Neural cell (in vitro differentiated cells): ENCODE measurements around the gene PDIA3. TPM values are rescaled to one million over a fixed set of nuclear protein-coding genes. Genes with fewer than 3 reads are reported as not detected.
A peak's percentile ranks its signal among the peaks of the same experiment; 100 is the strongest.

Source experiments
- H2AFZ ChIP-seq: fragments of 200-600, 300-800 bp; sonication (generic), shearing (Covaris generic); 2 replicates; pipeline ENCODE4 v1.6.0; 2014; ENCODE audit warnings: low read depth, mild to moderate bottlenecking, antibody characterized with exemption, low read length, moderate library complexity
- H3F3A ChIP-seq: fragments of 200-600 bp; shearing (Covaris generic); 2 replicates; pipeline ENCODE4 v1.6.1; 2016; ENCODE audit warnings: mild to moderate bottlenecking, moderate library complexity, mixed read lengths, antibody characterized with exemption, low read length; ENCODE audit not compliant: insufficient read depth, poor library complexity, severe bottlenecking
- H3K27ac ChIP-seq: fragments of 200-600, 300-800 bp; sonication (generic), shearing (Covaris generic); 2 replicates; pipeline ENCODE4 v1.5.1; 2014; ENCODE audit warnings: mild to moderate bottlenecking, low read length, moderate library complexity
- H3K27me3 ChIP-seq: fragments of 300-800, 200-600 bp; sonication (generic), shearing (Covaris generic); 2 replicates; pipeline ENCODE4 v1.6.0; 2014; ENCODE audit warnings: mild to moderate bottlenecking, low read depth, low read length, moderate library complexity; ENCODE audit not compliant: insufficient read depth
- H3K36me3 ChIP-seq: fragments of 300-800, 200-600 bp; sonication (generic), shearing (Covaris generic); 2 replicates; pipeline ENCODE4 v1.5.1; 2014; ENCODE audit warnings: mild to moderate bottlenecking, antibody characterized with exemption, low read length, moderate library complexity; ENCODE audit not compliant: insufficient read depth
- H3K4me2 ChIP-seq: fragments of 300-800, 200-600 bp; sonication (generic), shearing (Covaris generic); 2 replicates; pipeline ENCODE4 v1.6.0; 2014; ENCODE audit warnings: mild to moderate bottlenecking, low read length
- H3K4me3 ChIP-seq: fragments of 300-800, 200-600 bp; sonication (generic), shearing (Covaris generic); 2 replicates; pipeline ENCODE4 v1.5.1; 2014; ENCODE audit warnings: mild to moderate bottlenecking, low read length, moderate library complexity
- H3K79me2 ChIP-seq: fragments of 200-600 bp; shearing (Covaris generic); replicated peaks from 2 replicates; pipeline ENCODE4 v1.6.0; 2014; ENCODE audit warnings: mild to moderate bottlenecking, low read length, moderate library complexity; ENCODE audit not compliant: insufficient read depth
- H3K9ac ChIP-seq: fragments of 300-800, 200-600 bp; sonication (generic), shearing (Covaris generic); 2 replicates; pipeline ENCODE4 v1.6.1; 2016; ENCODE audit warnings: mild to moderate bottlenecking, low read length, mixed read lengths
- H3K9me2 ChIP-seq: fragments of 200-600 bp; shearing (Covaris generic); 2 replicates; pipeline ENCODE4 v1.6.1; 2016; ENCODE audit warnings: mild to moderate bottlenecking, low read length, mixed read lengths; ENCODE audit not compliant: insufficient read depth
- H3K9me3 ChIP-seq: fragments of 200-600, 300-800 bp; sonication (generic), shearing (Covaris generic); 2 replicates; pipeline ENCODE4 v1.6.1; 2016; ENCODE audit warnings: mild to moderate bottlenecking, mixed run types, low read length, moderate library complexity, mixed read lengths
- H4K20me1 ChIP-seq: fragments of 200-600 bp; shearing (Covaris generic); 2 replicates; pipeline ENCODE4 v1.6.1; 2016; ENCODE audit warnings: mild to moderate bottlenecking, mixed run types; ENCODE audit not compliant: insufficient read depth
- EP300 ChIP-seq: fragments of 450-650 bp; conservative IDR thresholded peaks from 2 replicates; pipeline ENCODE4 v1.6.1; 2014; ENCODE audit warnings: antibody characterized with exemption, mild to moderate bottlenecking, moderate library complexity; ENCODE audit not compliant: poor library complexity, severe bottlenecking
- EZH2 ChIP-seq: fragments of 200-600, 300-800 bp; shearing (Covaris generic), sonication (generic); IDR thresholded peaks from 2 replicates; pipeline ENCODE4 v1.6.1; 2014; ENCODE audit warnings: antibody characterized with exemption, low read length, borderline replicate concordance, mild to moderate bottlenecking; ENCODE audit not compliant: insufficient read depth, poor library complexity, severe bottlenecking
- MXI1 ChIP-seq: fragments of 450-650 bp; conservative IDR thresholded peaks from 2 replicates; pipeline ENCODE4 v1.6.1; 2014; ENCODE audit warnings: antibody characterized with exemption, mild to moderate bottlenecking; ENCODE audit not compliant: poor library complexity, severe bottlenecking
- POLR2AphosphoS5 ChIP-seq: IDR thresholded peaks from 2 replicates; pipeline ENCODE4 v1.6.1; 2012
- RAD21 ChIP-seq: fragments of 450-650 bp; conservative IDR thresholded peaks from 2 replicates; pipeline ENCODE4 v1.6.1; 2014; ENCODE audit warnings: antibody characterized with exemption, mild to moderate bottlenecking, moderate library complexity
- SMC3 ChIP-seq: fragments of 450-650 bp; conservative IDR thresholded peaks from 2 replicates; pipeline ENCODE4 v1.6.1; 2014; ENCODE audit warnings: antibody characterized with exemption, mild to moderate bottlenecking, moderate library complexity; ENCODE audit not compliant: poor library complexity
- TAF1 ChIP-seq: IDR thresholded peaks from 2 replicates; pipeline ENCODE4 v1.6.1; 2012; ENCODE audit warnings: low read depth
- polyA plus RNA-seq: library from polyadenylated mRNA; depleted of rRNA; stranded (reverse); fragments of >200 nt; gene quantifications from 2 replicates; pipeline ENCODE4 v1.2.3, GENCODE V29; 2014
- TF ChIP-seq, protein P1 (sequence below): fragments of 450-650 bp; IDR thresholded peaks from 2 replicates; pipeline ENCODE4 v1.5.1; 2014; ENCODE audit warnings: antibody characterized with exemption, mild to moderate bottlenecking, moderate library complexity; ENCODE audit not compliant: poor library complexity, severe bottlenecking
- TF ChIP-seq, protein P2 (sequence below): IDR thresholded peaks from 2 replicates; pipeline ENCODE4 v1.6.1; 2012; ENCODE audit warnings: borderline replicate concordance

Gene PDIA3
- polyA plus RNA-seq, 1 donor from 2014 or later, result 136 TPM

DNA sequence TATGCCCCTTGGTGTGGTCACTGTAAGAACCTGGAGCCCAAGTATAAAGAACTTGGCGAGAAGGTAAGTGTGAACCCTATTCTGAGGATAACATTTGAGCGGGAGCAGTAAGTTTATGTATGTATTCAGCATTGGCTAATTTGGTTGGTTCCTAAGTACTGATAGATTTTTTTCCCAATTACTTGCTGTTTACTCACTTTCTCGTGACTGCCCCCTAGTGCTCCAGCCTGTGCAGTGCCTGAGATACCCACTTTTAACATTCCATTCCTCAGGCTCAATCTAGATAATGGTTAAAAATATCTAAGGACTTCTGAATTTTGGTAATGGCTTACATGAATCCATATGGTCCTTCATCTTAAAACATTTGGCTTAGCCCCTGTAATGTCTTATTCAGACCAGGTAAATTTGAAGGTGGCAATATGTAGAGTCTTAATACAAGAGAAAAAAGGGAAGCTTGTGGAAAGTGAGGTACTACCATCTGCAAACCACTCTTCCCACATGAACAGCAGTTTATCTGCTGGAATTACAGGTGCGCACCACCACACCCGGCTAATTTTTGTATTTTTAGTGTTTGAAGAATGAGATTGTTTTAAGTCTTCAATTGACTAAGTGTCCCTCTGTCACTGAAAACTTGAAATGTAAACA, 23.5 kb downstream of the PDIA3 start:
- peak; percentile 50 for TF ChIP-seq RAD21
- peak; percentile 51 for TF ChIP-seq SMC3
- TF ChIP-seq TAF1, result no peak
- no peak for TF ChIP-seq POLR2AphosphoS5
- TF ChIP-seq, protein P1, sequence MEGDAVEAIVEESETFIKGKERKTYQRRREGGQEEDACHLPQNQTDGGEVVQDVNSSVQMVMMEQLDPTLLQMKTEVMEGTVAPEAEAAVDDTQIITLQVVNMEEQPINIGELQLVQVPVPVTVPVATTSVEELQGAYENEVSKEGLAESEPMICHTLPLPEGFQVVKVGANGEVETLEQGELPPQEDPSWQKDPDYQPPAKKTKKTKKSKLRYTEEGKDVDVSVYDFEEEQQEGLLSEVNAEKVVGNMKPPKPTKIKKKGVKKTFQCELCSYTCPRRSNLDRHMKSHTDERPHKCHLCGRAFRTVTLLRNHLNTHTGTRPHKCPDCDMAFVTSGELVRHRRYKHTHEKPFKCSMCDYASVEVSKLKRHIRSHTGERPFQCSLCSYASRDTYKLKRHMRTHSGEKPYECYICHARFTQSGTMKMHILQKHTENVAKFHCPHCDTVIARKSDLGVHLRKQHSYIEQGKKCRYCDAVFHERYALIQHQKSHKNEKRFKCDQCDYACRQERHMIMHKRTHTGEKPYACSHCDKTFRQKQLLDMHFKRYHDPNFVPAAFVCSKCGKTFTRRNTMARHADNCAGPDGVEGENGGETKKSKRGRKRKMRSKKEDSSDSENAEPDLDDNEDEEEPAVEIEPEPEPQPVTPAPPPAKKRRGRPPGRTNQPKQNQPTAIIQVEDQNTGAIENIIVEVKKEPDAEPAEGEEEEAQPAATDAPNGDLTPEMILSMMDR, result peak; percentile 74
- Histone ChIP-seq H3K9me2 (no peaks in the 10 kb centered on the region), H4K20me1 (no peaks in the 10 kb centered on the region), H3K9me3 (no peaks in the 10 kb centered on the region), H3K9ac (no peak overlapping the region), H3K79me2 (no peaks in the 10 kb centered on the region), H3K4me2 (no peak overlapping the region), H3K4me3 (no peak overlapping the region), H2AFZ (no peak overlapping the region), H3F3A (no peaks in the 10 kb centered on the region), H3K36me3 (peaks cover 6% of the 10 kb centered on the region), H3K27me3 (no peaks in the 10 kb centered on the region), H3K27ac (no peak overlapping the region)

DNA sequence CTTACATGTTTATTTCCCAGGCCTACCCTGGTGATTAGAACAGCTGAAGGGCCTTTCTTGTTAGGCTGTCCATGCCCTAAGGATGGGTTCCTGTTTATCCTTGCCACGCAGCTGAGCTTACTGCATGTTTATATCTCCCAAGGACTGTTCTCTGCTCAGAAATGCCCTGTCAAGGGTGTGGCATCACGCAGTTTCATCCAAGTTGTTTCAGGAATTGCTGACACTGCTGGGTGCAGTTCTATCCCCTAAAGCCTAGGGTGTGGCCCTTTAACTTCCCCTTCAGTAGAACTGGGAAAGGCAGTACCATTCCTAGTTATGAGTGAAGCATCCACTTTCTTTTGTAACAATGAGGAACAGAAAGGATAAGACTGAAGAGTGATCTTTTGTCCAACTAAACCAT, 25.6 kb downstream of the PDIA3 start:
- Histone ChIP-seq H3K36me3 (peaks cover 6% of the 10 kb centered on the region), H3K27me3 (peaks cover 9% of the 10 kb centered on the region), H3K79me2 (no peaks in the 10 kb centered on the region)

More for the DNA sequence above, 25.6 kb downstream of the PDIA3 start:
- Histone ChIP-seq H4K20me1 (no peaks in the 10 kb centered on the region), H2AFZ (no peak overlapping the region), H3F3A (no peaks in the 10 kb centered on the region), H3K4me2 (no peak overlapping the region), H3K27ac (no peak overlapping the region), H3K9ac (no peak overlapping the region), H3K4me3 (no peak overlapping the region), H3K9me3 (no peaks in the 10 kb centered on the region), H3K9me2 (no peaks in the 10 kb centered on the region)
- TF ChIP-seq TAF1 (no peak), RAD21 (no peak), MXI1 (no peak), EZH2 (no peak), POLR2AphosphoS5 (no peak), SMC3 (no peak), EP300 (no peak)
- TF ChIP-seq, protein P2, sequence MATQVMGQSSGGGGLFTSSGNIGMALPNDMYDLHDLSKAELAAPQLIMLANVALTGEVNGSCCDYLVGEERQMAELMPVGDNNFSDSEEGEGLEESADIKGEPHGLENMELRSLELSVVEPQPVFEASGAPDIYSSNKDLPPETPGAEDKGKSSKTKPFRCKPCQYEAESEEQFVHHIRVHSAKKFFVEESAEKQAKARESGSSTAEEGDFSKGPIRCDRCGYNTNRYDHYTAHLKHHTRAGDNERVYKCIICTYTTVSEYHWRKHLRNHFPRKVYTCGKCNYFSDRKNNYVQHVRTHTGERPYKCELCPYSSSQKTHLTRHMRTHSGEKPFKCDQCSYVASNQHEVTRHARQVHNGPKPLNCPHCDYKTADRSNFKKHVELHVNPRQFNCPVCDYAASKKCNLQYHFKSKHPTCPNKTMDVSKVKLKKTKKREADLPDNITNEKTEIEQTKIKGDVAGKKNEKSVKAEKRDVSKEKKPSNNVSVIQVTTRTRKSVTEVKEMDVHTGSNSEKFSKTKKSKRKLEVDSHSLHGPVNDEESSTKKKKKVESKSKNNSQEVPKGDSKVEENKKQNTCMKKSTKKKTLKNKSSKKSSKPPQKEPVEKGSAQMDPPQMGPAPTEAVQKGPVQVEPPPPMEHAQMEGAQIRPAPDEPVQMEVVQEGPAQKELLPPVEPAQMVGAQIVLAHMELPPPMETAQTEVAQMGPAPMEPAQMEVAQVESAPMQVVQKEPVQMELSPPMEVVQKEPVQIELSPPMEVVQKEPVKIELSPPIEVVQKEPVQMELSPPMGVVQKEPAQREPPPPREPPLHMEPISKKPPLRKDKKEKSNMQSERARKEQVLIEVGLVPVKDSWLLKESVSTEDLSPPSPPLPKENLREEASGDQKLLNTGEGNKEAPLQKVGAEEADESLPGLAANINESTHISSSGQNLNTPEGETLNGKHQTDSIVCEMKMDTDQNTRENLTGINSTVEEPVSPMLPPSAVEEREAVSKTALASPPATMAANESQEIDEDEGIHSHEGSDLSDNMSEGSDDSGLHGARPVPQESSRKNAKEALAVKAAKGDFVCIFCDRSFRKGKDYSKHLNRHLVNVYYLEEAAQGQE, result no peak
- TF ChIP-seq, protein P1, result no peak
